ENCODE measurements around the gene MEG3. TPM values are rescaled to one million over a fixed set of nuclear protein-coding genes. Genes with fewer than 3 reads are reported as not detected.
A peak's percentile ranks its signal among the peaks of the same experiment; 100 is the strongest.

The MEG3 gene
- total RNA-seq, 1 donor from 2014 or later, result 0.22 TPM

DNA sequence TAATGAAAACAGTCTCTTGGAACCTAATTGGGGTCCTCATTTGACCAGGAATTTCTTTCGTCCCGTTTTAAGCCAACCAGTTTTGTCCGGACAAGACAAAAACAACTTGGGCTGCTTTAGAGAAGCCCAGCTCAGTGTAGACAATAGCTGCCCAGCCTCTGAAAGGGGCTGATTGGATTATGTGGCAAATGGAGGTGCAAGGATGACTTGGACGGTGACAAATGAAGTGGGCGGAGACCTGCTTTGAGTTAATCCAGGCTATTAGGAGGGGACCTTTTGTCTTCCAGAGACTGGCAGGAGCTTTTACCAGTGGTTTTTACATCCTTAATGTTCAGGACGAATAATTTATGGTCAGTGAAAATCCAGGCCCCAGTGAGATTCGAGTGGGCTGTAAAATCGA is 4.8 kb downstream of the MEG3 start:
- H3K36me3 Mint-ChIP-seq (ENCODE audit: unreplicated experiment), result peaks cover 5% of the 10 kb centered on the region
- peaks cover 11% of the 10 kb centered on the region for H3K9me3 Mint-ChIP-seq (ENCODE audit: unreplicated experiment)
- no peak overlapping the region for H3K27ac Mint-ChIP-seq (ENCODE audit: unreplicated experiment)
- TF ChIP-seq, protein P1, sequence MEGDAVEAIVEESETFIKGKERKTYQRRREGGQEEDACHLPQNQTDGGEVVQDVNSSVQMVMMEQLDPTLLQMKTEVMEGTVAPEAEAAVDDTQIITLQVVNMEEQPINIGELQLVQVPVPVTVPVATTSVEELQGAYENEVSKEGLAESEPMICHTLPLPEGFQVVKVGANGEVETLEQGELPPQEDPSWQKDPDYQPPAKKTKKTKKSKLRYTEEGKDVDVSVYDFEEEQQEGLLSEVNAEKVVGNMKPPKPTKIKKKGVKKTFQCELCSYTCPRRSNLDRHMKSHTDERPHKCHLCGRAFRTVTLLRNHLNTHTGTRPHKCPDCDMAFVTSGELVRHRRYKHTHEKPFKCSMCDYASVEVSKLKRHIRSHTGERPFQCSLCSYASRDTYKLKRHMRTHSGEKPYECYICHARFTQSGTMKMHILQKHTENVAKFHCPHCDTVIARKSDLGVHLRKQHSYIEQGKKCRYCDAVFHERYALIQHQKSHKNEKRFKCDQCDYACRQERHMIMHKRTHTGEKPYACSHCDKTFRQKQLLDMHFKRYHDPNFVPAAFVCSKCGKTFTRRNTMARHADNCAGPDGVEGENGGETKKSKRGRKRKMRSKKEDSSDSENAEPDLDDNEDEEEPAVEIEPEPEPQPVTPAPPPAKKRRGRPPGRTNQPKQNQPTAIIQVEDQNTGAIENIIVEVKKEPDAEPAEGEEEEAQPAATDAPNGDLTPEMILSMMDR (IDR thresholded peaks at IDR 0.05; ENCODE audit: partially characterized antibody, unreplicated experiment), result no peak
- H3K27me3 Mint-ChIP-seq (ENCODE audit: unreplicated experiment), result peaks cover 3% of the 10 kb centered on the region
- peaks cover 10% of the 10 kb centered on the region for H3K4me1 Mint-ChIP-seq (ENCODE audit: low read depth, unreplicated experiment)
- DNase-seq, result no peak
- H3K4me3 Mint-ChIP-seq (ENCODE audit: unreplicated experiment), result no peak overlapping the region

DNA sequence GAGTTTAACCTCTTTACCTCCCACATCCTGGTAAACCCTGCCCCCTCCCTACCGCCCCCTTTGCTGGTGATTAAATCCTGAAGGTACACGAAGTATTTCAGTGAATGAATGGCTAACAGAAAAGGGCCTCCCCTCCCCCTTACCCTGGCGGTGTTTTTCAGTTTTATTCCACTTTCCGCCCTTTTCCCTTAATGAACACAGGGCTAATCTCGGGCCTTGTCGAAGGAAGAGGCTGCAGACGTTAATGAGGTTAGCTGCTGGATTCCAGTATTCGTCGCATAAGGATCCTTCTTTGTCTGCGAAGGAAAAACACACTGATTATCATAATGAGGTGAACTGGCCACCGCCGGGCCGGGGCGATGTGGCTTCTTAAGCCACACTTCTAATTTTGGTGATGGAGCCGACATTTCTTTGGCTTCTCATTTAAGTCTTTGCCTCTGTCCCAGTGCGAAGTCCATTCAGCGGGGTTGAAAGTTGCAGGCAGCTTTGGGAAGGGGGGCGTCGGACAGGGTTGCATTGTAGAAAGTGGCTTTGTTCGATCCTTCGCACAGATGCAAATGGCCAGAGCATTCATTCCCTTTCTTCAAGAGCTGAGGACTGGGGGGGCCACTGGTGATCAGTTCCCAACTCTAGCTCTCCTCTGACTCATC is 6.5 kb downstream of the MEG3 start:
- Mint-ChIP-seq H3K27me3 (ENCODE audit: unreplicated experiment) (peaks cover 3% of the 10 kb centered on the region), H3K36me3 (ENCODE audit: unreplicated experiment) (peaks cover 3% of the 10 kb centered on the region), H3K9me3 (ENCODE audit: unreplicated experiment) (peaks cover 13% of the 10 kb centered on the region), H3K4me1 (ENCODE audit: low read depth, unreplicated experiment) (peaks cover 12% of the 10 kb centered on the region), H3K27ac (ENCODE audit: unreplicated experiment) (peak overlapping the region; percentile 17), H3K4me3 (ENCODE audit: unreplicated experiment) (no peak overlapping the region)
- DNase-seq, result no peak
- TF ChIP-seq, protein P1 (IDR thresholded peaks at IDR 0.05; ENCODE audit: partially characterized antibody, unreplicated experiment), result no peak

DNA sequence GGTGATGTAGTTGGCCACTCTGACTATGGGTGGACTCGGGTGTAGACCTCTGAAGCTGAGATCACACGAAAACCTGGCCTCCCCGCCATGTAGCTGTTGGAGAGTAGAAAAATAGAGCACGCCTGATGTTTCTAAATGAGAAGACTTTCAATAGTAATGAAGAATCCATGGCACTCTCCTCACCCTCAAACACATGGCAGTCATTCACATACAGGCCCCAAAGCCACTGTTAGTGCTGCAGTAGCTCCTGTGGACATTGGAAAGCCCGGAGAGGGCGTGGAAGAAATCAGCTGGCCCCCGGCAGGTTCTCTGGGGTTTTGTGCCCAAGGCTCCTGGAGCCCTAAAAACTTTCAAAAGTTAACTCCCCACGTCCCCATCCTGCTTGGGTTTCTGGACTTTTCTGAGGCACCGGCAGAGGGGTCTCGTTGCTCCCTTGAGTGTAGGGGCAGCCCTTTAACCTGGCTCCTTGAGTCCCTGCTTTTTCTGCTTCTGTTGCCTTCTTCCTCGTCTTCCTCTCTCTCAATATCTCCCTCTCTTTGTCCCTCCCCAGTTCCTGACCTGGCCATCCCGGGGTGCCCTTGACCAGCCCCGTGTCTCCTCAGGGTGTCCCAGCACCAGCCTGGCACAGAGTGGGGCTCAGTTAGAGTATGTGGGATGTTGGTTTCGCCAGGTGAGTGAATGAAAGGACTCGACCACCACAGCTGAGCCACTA is 8.3 kb downstream of the MEG3 start:
- Mint-ChIP-seq H3K27ac (ENCODE audit: unreplicated experiment) (no peak overlapping the region), H3K36me3 (ENCODE audit: unreplicated experiment) (no peaks in the 10 kb centered on the region), H3K4me3 (ENCODE audit: unreplicated experiment) (no peak overlapping the region), H3K4me1 (ENCODE audit: low read depth, unreplicated experiment) (peaks cover 24% of the 10 kb centered on the region), H3K27me3 (ENCODE audit: unreplicated experiment) (peaks cover 3% of the 10 kb centered on the region), H3K9me3 (ENCODE audit: unreplicated experiment) (peaks cover 8% of the 10 kb centered on the region)
- no peak for DNase-seq
- TF ChIP-seq, protein P1 (IDR thresholded peaks at IDR 0.05; ENCODE audit: partially characterized antibody, unreplicated experiment), result no peak

DNA sequence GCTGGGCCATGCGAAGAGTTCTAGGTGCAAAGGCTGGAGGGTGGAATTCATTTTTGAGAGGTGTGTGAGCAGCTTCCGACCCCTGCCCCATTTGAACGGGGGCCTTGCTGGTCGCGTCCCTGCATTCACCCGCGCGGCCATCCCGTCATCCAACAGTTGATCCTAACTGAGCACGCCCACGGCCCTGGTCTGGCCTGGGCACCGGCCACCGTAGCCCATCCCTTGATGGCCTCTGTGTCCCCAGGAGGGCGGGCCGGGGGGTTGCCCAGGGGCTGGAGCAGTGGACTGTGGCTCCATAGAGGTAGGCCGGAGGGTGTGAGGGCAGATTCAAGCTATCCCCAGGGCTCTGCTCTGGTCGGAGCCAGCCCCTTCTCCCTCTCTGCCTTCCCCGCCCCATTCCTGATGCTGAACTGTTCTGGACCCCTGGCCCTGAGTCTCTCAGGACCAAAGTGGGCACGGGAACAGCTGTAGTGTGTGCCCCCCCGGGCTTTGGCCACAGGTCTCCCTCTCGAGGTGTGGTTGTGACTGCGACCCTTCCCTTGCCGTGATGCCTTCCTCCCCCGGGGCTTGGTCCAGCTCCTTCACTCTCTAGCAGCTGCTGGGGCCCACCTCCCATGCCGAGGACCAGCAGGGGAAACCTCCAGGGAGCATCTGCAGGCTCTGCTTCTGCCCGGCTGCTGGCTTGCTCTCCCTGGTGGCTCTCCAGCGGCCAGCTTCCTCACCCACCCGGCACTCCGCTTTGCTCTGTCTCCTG is 9.1 kb downstream of the MEG3 start:
- no peak for DNase-seq
- Mint-ChIP-seq H3K9me3 (ENCODE audit: unreplicated experiment) (peaks cover 6% of the 10 kb centered on the region), H3K4me1 (ENCODE audit: low read depth, unreplicated experiment) (peaks cover 22% of the 10 kb centered on the region), H3K4me3 (ENCODE audit: unreplicated experiment) (no peak overlapping the region), H3K27ac (ENCODE audit: unreplicated experiment) (no peak overlapping the region), H3K27me3 (ENCODE audit: unreplicated experiment) (peaks cover 2% of the 10 kb centered on the region), H3K36me3 (ENCODE audit: unreplicated experiment) (no peaks in the 10 kb centered on the region)
- TF ChIP-seq, protein P1 (IDR thresholded peaks at IDR 0.05; ENCODE audit: partially characterized antibody, unreplicated experiment), result no peak

Data from glutamatergic neuron (in vitro differentiated cells).